ENCODE data around the gene RIMKLB.
"Not testable (repeated sequence)": the region's sequence is repeated elsewhere in the genome, so short reads cannot be mapped to it uniquely, and the experiment has no call there.

Gene RIMKLB

DNA sequence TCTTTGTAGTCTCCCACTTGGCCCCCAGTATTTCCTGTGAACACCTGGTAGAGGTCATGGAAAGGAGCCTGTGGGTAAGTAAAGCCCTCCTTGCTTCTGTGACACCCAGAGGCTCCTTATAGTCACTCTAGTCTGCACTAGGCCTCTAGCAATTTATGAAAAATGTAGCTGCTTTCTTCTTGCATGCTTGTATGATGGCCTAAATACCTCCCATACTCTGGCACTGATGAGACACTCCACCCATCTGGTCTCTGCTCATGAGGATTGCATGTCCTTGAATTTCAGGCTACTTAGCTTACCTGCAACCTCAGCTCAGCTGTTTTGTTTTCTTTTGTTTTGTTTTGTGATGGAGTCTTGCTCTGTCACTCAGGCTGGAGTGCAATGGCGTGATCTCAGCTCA is 120.1 kb downstream of the RIMKLB start:
- DNase-seq = no peak
- no peaks in the 10 kb centered on the region for H3K9me3 ChIP-seq (ENCODE audit: severe bottlenecking)
- no peak overlapping the region for H3K27ac ChIP-seq
- TF ChIP-seq, protein P1, sequence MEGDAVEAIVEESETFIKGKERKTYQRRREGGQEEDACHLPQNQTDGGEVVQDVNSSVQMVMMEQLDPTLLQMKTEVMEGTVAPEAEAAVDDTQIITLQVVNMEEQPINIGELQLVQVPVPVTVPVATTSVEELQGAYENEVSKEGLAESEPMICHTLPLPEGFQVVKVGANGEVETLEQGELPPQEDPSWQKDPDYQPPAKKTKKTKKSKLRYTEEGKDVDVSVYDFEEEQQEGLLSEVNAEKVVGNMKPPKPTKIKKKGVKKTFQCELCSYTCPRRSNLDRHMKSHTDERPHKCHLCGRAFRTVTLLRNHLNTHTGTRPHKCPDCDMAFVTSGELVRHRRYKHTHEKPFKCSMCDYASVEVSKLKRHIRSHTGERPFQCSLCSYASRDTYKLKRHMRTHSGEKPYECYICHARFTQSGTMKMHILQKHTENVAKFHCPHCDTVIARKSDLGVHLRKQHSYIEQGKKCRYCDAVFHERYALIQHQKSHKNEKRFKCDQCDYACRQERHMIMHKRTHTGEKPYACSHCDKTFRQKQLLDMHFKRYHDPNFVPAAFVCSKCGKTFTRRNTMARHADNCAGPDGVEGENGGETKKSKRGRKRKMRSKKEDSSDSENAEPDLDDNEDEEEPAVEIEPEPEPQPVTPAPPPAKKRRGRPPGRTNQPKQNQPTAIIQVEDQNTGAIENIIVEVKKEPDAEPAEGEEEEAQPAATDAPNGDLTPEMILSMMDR (IDR thresholded peaks at IDR 0.05; ENCODE audit: low read depth, low read length) = no peak
- H3K36me3 ChIP-seq = no peaks in the 10 kb centered on the region
- no peak overlapping the region for H3K4me3 ChIP-seq (ENCODE audit: low read depth, low read length)
- no peaks in the 10 kb centered on the region for H3K27me3 ChIP-seq (ENCODE audit: insufficient read depth, low read depth, severe bottlenecking)

DNA sequence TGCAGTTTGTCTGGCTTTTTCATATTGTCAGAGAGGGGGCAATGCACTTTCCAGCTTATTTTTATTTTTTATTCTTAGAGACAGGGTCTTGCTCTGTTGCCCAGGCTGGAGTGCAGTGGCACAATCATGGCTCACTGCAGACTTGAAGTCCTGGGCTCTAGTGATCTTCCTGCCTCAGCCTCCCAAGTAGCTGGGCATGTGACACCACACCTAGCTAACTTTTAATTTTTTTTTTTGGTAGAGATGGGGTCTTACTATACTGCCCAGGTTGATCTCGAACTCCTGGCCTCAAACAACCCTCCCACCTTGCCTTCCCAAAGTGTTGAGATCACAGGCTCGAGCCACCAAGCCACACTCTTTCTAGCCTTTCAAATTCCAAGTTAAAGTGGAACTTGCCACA is 120.7 kb downstream of the RIMKLB start:
- H3K27ac ChIP-seq = no peak overlapping the region
- TF ChIP-seq, protein P1 (IDR thresholded peaks at IDR 0.05; ENCODE audit: low read depth, low read length) = no peak
- H3K4me3 ChIP-seq (ENCODE audit: low read depth, low read length) = no peak overlapping the region
- no peak for DNase-seq
- H3K36me3 ChIP-seq = no peaks in the 10 kb centered on the region
- no peaks in the 10 kb centered on the region for H3K9me3 ChIP-seq (ENCODE audit: severe bottlenecking)
- no peaks in the 10 kb centered on the region for H3K27me3 ChIP-seq (ENCODE audit: insufficient read depth, low read depth, severe bottlenecking)

DNA sequence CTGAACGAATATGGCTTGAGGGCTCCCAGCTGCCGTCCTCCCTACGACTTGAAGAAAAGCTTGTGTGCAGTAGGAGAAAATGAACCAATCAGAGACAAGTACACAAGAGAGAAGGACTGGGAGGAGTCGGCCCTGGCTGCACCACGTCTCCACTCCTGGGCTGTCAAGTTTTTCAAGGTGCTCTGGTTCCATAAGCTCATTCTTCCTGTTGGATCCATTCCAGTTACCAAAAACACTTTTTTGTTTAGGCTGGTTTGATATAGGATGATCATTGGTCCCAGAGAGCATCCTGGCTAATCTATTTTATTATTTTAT is 121.8 kb downstream of the RIMKLB start:
- Histone ChIP-seq H3K9me3 (ENCODE audit: severe bottlenecking) (no peaks in the 10 kb centered on the region), H3K27ac (no peak overlapping the region), H3K27me3 (ENCODE audit: insufficient read depth, low read depth, severe bottlenecking) (no peaks in the 10 kb centered on the region), H3K4me3 (ENCODE audit: low read depth, low read length) (no peak overlapping the region), H3K36me3 (no peaks in the 10 kb centered on the region)
- no peak for DNase-seq
- TF ChIP-seq, protein P1 (IDR thresholded peaks at IDR 0.05; ENCODE audit: low read depth, low read length) = no peak

DNA sequence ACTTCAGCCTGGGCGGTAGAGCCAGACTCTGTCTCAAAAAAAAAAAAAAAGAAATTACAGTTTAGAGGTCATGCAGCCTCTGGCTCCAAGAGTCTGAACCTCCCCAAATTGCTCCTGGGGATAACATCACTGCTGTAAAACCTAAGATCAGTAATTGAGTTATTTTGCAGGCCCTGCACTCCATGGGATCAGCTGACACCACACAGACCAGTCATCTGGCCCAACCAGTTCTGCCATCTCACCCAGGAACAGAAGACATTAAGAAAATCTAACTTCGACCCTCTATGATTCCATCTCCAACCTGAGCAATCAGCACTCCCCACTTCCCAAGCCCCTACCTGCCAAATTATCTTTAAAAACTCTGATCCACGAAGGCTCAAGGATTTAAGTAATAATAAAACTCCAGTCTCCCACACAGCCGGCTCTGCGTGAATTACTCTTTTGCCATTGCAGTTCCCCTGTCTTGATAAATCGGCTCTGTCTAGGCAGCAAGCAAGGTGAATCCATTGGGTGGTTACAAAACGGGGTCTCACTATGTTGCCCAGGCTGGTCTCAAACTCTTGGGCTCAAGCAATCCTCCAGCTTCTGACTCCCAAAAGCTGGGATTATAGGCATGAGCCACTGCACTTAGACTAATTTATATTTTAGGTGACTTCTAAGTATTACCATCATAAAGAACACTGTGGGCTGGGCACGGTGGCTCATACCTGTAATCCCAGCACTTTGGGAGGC is 123.1 kb downstream of the RIMKLB start:
- not testable (repeated sequence) for H3K36me3 ChIP-seq; H3K4me3 ChIP-seq (ENCODE audit: low read depth, low read length); DNase-seq; H3K27ac ChIP-seq; H3K9me3 ChIP-seq (ENCODE audit: severe bottlenecking); H3K27me3 ChIP-seq (ENCODE audit: insufficient read depth, low read depth, severe bottlenecking)

DNA sequence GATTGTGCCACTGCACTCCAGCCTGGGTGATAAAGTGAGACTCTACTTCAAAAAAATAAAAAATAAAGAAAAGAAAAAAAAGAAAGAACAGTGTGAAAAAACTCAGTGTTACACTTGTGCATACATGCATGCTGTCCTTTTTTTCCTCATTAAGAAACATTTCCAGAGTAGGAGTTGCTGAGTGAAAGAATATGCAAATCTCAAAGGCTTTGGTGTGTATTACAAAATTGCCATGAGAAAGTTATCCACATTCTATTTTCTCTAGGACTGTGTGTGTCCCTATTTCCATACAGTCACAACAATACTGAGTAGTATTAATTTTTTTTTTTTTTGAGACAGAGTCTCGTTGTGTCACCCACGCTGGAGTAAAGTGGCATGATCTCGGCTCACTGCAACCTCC is 123.8 kb downstream of the RIMKLB start:
- Histone ChIP-seq H3K9me3 (ENCODE audit: severe bottlenecking) (no peaks in the 10 kb centered on the region), H3K27me3 (ENCODE audit: insufficient read depth, low read depth, severe bottlenecking) (no peaks in the 10 kb centered on the region), H3K27ac (no peak overlapping the region), H3K36me3 (no peaks in the 10 kb centered on the region), H3K4me3 (ENCODE audit: low read depth, low read length) (no peak overlapping the region)
- TF ChIP-seq, protein P1 (IDR thresholded peaks at IDR 0.05; ENCODE audit: low read depth, low read length) = no peak
- no peak for DNase-seq

DNA sequence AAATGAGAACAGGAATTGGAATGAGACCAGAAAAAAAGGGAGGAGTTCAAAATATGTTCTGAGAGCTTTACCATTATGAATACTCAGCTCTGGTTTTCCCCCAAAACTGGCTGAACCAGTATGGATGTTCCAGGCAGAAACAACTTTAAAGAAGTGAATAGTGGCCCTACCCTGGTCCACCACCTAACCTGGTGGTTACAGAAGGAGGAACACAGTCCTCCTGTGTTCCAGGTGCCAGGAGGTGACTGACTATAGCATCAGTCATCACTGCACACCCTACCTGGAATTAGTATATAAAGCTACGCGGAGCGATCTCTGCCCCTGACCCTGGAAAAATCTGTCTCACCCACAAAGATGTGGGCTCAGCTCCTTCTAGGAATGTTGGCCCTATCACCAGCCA is 124.5 kb downstream of the RIMKLB start, which contains the start of gene A2ML1:
Gene A2ML1, plus strand, starts transcription at position 324 of the 400 bp plus-strand sequence. Its CDS starts 31 bp downstream, at position 355.
- DNase-seq = no peak
- H3K4me3 ChIP-seq (ENCODE audit: low read depth, low read length) = no peak within 1 kb of the TSS
- TF ChIP-seq, protein P1 (IDR thresholded peaks at IDR 0.05; ENCODE audit: low read depth, low read length) = no peak
- H3K9me3 ChIP-seq (ENCODE audit: severe bottlenecking) = no peaks in the 10 kb centered on the region
- H3K27ac ChIP-seq = no peak within 1 kb of the TSS
- no peaks in the 10 kb centered on the region for H3K36me3 ChIP-seq
- H3K27me3 ChIP-seq (ENCODE audit: insufficient read depth, low read depth, severe bottlenecking) = no peaks in the 10 kb centered on the region

Measured in WERI-Rb-1 (cell line).